ENCODE results near the gene PHF20.
A peak's percentile ranks its signal among the peaks of the same experiment; 100 is the strongest.
"Not testable (repeated sequence)": the region's sequence is repeated elsewhere in the genome, so short reads cannot be mapped to it uniquely, and the experiment has no call there.

Gene PHF20

GRCh38 chr20:35776513-35777101 lies 4.8 kb downstream of the PHF20 start:
- peak; percentile 52 for DNase-seq (ENCODE audit: low spot score)

- not testable (repeated sequence) for DNase-seq (ENCODE audit: low spot score)
Measured at GRCh38 chr20:35783811-35784210, 12.0 kb downstream of the PHF20 start.

- DNase-seq (ENCODE audit: low spot score): not testable (repeated sequence)
Measured at GRCh38 chr20:35785541-35785940, 13.7 kb downstream of the PHF20 start.

- DNase-seq (ENCODE audit: low spot score): no peak
Measured at GRCh38 chr20:35788796-35789195, 17.0 kb downstream of the PHF20 start.

- DNase-seq (ENCODE audit: low spot score): no peak
Measured at GRCh38 chr20:35791097-35791496, 19.3 kb downstream of the PHF20 start.

- no peak for DNase-seq (ENCODE audit: low spot score)
Measured at GRCh38 chr20:35791821-35792220, 20.0 kb downstream of the PHF20 start.

DNA sequence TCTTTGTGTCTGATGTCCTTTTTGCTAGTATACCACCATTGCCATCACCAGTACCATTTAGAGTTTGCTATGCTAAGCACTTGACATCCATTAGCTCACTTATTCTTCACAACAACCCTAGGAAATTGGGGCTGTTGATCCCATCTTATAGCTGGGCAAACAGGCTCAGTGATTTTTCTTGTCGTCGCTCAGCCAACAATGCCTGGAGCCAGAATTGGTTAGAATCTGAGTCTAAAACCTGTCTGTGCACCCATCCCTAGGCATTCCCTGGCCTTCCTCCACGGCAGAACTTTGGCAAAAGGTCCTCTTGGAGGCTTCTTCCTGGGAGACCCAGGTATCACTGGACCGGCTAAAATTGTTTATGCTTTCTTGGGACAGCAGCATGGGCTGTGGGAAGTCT lies 20.9 kb downstream of the PHF20 start:
- no peak for DNase-seq (ENCODE audit: low spot score)

DNA sequence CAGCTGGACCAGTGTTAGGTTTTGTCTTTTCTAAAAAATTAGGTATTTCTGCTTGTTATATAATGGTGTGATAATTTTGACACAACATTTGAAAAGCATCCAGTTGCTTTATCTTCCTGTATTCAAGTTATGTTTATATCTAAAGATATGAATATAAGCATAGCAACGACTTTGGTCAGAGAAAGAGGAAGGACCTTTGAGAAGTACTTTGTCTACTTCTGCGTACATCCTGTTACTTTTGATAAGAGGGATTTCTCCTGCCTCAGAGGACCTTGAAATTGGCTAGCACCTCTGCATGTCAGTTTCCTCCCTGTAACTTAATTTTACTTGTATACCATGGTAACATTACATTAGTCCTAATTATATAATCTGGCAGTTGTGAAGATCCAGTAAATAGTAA lies 24.8 kb downstream of the PHF20 start:
- no peak for DNase-seq (ENCODE audit: low spot score)

- DNase-seq (ENCODE audit: low spot score): no peak
Measured at GRCh38 chr20:35801865-35802264, 30.1 kb downstream of the PHF20 start.

DNA sequence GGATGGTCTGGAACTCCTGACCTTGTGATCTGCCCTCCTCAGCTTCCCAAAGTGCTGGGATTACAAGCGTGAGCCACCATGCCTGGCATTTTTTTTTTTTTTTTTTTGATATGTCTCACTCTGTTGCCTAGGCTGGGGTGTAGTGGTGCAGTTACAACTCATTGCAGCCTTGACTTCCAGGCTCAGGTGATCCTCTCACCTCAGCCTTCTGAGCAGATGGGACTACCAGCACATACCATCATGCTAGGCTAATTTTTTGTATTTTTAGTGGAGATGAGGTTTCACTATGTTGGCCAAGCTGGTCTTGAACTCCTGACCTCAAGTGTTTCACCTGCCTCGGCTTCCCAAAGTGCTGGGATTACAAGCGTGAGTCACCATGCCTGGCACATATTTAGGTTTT lies 34.3 kb downstream of the PHF20 start:
- DNase-seq (ENCODE audit: low spot score): no peak

- no peak for DNase-seq (ENCODE audit: low spot score)
Measured at GRCh38 chr20:35807877-35808276, 36.1 kb downstream of the PHF20 start.

- DNase-seq (ENCODE audit: low spot score): no peak
Measured at GRCh38 chr20:35820715-35821114, 48.9 kb downstream of the PHF20 start.

DNA sequence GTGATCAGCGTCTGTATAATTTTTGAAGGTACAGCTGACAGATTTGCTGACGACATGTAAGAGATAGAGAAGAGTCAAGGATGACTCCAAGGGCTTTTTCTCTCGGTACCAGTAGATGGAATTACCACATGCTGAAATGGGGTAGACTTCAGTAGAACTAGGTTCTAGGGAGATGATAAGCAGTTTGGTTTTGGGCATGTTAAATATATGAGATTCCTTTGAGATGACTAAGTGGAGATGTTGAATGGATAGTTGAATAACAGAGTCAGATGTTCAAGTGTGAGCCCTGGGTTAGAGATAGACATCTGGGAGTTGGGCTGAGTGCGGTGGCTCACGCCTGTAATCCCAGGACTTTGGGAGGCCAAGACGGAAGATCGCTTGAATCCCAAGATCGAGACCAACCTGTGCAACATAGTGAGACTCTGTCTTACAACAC lies 50.0 kb downstream of the PHF20 start:
- no peak for DNase-seq (ENCODE audit: low spot score)

- DNase-seq (ENCODE audit: low spot score): no peak
Measured at GRCh38 chr20:35823147-35823546, 51.3 kb downstream of the PHF20 start.

GRCh38 chr20:35823937-35824336 lies 52.1 kb downstream of the PHF20 start:
- DNase-seq (ENCODE audit: low spot score): no peak

DNA sequence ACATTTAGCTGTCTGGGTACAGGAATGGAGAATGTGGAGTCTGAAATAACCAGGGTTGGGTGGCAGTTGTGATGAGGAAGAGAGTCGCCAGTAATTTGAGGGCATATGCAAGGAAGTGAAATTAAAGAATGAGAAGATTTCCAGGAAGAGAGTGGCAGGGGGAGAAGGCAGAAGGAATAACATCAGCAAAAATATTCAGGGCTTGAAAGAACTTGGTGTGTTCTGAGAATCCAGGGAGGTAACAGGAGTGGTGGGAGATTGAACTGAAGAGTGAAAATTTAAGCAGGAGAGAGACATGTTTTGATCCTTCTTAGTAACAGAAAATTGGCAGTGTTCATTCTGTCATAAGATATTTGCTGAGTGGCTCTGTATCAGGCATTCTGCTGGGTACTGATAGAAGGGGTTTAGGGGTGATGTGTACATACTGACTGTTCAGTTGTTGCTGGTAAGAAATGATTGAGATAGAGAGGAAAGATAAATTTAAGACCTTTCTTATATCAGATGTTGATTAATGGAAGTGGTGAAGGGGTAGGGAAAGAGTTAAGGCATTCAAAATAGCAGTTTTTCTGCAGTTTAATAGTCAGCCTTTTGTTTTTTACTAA lies 54.7 kb downstream of the PHF20 start:
- DNase-seq (ENCODE audit: low spot score): no peak

GRCh38 chr20:35828434-35828833 lies 56.6 kb downstream of the PHF20 start:
- DNase-seq (ENCODE audit: low spot score): peak; percentile 56

DNA sequence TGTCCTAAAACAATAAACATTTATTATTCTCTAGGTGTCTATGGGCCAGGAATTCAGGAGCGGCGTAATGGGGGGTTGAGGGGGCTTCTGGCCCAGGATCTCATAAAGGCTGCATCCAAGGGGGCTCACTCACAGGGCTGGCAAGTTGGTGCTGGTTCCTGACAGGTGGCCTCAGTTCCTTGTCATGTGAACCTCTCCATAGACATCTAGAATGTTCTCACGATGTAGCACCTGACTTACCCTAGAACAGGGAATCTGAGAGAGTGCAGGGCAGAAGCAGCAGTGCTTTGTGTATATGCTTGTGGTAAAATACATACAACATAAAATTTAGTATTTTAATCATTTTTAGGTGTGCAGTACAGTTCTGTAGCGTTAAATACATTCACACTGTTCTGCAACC lies 57.1 kb downstream of the PHF20 start:
- no peak for DNase-seq (ENCODE audit: low spot score)

DNA sequence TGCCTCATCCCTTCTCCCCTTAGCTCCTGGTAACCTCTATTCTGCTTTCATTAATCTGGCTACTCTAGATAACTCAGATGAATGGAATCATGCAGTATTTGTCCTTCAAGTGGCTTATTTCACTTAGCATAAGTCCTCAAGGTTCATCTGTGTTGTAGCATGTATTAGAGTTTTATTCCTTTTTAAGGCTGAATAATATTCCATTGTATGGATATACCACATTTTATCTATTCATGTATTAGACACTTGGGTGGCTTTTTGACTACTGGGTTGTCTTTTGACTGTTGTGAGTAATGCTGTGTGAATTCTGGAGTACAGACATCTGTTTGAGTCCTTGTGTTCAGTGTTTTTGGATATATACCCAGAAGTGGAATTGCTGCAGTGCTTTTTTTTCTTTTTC lies 58.4 kb downstream of the PHF20 start:
- DNase-seq (ENCODE audit: low spot score): no peak

- no peak for DNase-seq (ENCODE audit: low spot score)
Measured at GRCh38 chr20:35831029-35831428, 59.2 kb downstream of the PHF20 start.

DNA sequence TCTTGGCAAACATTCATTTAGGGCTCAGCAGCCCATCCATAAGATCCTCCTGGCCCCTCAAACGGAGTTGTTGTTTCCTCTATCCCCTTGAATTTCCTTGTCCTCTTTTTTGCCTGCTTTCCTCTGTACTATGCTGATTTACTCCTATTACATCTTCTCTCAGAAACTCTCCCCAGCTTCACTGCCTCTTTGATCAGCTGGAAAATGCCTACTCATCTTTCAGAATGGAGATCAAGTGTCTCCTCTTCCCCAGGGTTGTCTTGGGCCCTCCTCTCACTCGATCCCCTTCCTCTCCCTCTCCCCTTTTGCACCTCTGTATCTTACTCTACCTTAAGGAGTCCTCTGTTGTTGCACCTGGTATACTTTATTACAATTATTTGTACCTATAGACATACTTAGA lies 60.2 kb downstream of the PHF20 start:
- no peak for DNase-seq (ENCODE audit: low spot score)

DNA sequence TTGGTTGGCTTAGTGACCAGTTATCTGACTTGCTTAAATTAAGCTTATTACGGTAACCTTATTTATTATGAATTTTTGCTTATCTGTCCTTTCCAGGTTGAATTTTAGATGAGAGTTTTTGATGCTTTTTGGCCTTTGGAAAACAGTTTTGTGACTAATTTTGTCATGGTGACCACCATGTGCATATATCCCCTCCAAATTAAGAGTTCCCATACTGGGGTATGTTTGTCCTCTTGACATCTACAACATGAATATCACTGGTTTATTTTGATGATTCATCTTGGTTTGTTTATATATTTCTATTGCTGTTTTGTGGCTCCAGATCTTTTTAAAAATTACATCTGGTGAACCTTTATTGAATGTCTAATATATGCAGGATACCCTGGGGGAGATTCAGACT lies 61.4 kb downstream of the PHF20 start:
- DNase-seq (ENCODE audit: low spot score): no peak

DNA sequence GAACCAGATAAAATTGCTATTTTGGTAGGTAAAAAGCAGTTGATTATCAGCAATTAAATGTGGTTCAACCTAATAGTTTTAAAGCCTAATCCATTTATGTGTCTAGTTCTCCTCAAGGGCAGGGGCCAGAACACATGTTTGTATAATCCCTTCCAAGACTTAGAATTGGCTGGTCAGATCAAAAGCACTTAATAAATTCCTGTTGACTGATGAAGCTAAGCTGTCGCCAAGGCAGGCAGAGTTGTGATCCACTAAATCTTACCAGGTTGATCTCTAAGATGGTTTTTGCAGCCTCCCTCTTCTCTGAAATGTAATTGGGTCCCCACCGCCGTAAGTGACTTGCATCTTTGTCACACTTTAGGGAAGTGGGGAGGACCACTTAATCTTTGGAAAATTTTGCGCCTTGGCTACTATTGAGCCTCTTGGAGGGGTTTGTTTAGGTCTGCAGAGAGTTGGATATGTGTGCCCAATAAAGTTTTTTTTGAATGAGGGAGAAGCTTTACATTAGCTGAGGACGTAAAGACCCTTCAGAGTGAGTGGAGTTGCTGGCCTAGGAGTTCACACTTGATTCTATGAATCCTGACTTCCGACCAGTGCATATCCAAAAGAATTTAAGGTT lies 65.9 kb downstream of the PHF20 start:
- DNase-seq (ENCODE audit: low spot score): no peak

DNA sequence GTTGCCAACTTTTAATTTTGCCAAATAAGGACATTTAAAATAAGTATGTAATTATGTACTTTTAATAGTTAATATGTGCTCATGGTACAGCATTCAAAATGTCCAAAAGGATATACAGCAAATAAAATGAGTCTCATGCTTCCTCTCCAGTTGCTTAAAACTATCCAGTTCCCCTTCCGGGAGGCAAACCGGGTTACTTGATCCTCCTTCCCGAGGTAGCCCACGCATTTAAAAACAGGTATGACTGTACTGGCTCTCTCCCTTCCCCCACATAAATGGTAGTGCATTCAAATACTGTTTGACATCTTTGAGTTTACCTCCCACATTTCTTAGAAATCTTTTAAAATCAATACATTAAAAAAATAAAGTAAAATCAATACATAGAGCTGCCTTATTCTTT lies 66.4 kb downstream of the PHF20 start:
- no peak for DNase-seq (ENCODE audit: low spot score)

Data from pons (tissue), 1 donor.